DND-41 (cell line): ENCODE results near the gene LRTM2.

Experiments used
- EZH2 ChIP-seq: IDR thresholded peaks from 3 replicates; pipeline ENCODE4 v1.6.1; 2012; ENCODE audit warnings: borderline replicate concordance, low read depth, mild to moderate bottlenecking, moderate library complexity, low read length, inconsistent platforms; ENCODE audit not compliant: severe bottlenecking
- TF ChIP-seq, protein P1 (sequence below): IDR thresholded peaks from 2 replicates; pipeline ENCODE4 v1.5.1; 2012; ENCODE audit warnings: borderline replicate concordance, low read length, moderate library complexity, mild to moderate bottlenecking; ENCODE audit not compliant: poor library complexity, severe bottlenecking; ENCODE audit errors: extremely low read depth

- TF ChIP-seq, protein P1, sequence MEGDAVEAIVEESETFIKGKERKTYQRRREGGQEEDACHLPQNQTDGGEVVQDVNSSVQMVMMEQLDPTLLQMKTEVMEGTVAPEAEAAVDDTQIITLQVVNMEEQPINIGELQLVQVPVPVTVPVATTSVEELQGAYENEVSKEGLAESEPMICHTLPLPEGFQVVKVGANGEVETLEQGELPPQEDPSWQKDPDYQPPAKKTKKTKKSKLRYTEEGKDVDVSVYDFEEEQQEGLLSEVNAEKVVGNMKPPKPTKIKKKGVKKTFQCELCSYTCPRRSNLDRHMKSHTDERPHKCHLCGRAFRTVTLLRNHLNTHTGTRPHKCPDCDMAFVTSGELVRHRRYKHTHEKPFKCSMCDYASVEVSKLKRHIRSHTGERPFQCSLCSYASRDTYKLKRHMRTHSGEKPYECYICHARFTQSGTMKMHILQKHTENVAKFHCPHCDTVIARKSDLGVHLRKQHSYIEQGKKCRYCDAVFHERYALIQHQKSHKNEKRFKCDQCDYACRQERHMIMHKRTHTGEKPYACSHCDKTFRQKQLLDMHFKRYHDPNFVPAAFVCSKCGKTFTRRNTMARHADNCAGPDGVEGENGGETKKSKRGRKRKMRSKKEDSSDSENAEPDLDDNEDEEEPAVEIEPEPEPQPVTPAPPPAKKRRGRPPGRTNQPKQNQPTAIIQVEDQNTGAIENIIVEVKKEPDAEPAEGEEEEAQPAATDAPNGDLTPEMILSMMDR, result no peak
- TF ChIP-seq EZH2, result no peak
Measured at GRCh38 chr12:1855241-1855640, 34.9 kb downstream of the LRTM2 start.
